Smooth muscle cell (in vitro differentiated cells): ENCODE data around the gene GPD2. TPM values are rescaled to one million over a fixed set of nuclear protein-coding genes. Genes with fewer than 3 reads are reported as not detected.

Source experiments
- DNase-seq: peaks from one replicate; lab custom pipeline; 2025; ENCODE audit not compliant: unreplicated experiment; lab: John Stamatoyannopoulos, UW
- H2AFZ ChIP-seq: fragments of 200-600 bp; sonication (generic); 2 replicates; pipeline ENCODE4 v1.6.0; 2016; ENCODE audit warnings: antibody characterized with exemption, low read depth, mild to moderate bottlenecking
- H3F3A ChIP-seq: fragments of 200-600 bp; sonication (generic); 2 replicates; pipeline ENCODE4 v1.6.0; 2017; ENCODE audit warnings: antibody characterized with exemption, low read depth
- H3K27ac ChIP-seq: fragments of 200-600 bp; sonication (generic); 2 replicates; pipeline ENCODE4 v1.5.1; 2016; ENCODE audit warnings: low read depth, mild to moderate bottlenecking
- H3K27me3 ChIP-seq: fragments of 200-600 bp; sonication (generic); 2 replicates; pipeline ENCODE4 v1.6.1; 2016; ENCODE audit warnings: low read depth, mild to moderate bottlenecking
- H3K36me3 ChIP-seq: fragments of 200-600 bp; sonication (generic); 2 replicates; pipeline ENCODE4 v1.5.1; 2016; ENCODE audit warnings: low read depth
- H3K4me1 ChIP-seq: fragments of 200-600 bp; sonication (generic); 2 replicates; pipeline ENCODE4 v1.5.1; 2016; ENCODE audit warnings: low read depth
- H3K4me2 ChIP-seq: fragments of 200-600 bp; sonication (generic); 2 replicates; pipeline ENCODE4 v1.6.0; 2016; ENCODE audit warnings: mild to moderate bottlenecking
- H3K4me3 ChIP-seq: fragments of 200-600 bp; sonication (generic); 2 replicates; pipeline ENCODE4 v1.5.1; 2016; ENCODE audit warnings: mild to moderate bottlenecking
- H3K79me2 ChIP-seq: fragments of 200-600 bp; sonication (generic); 2 replicates; pipeline ENCODE4 v1.6.0; 2016; ENCODE audit warnings: low read depth, mild to moderate bottlenecking
- H3K9ac ChIP-seq: fragments of 200-600 bp; sonication (generic); 2 replicates; pipeline ENCODE4 v1.6.0; 2016; ENCODE audit warnings: low read depth
- H3K9me3 ChIP-seq: fragments of 200-600 bp; sonication (generic); replicated peaks from 2 replicates; pipeline ENCODE4 v1.5.1; 2016; ENCODE audit warnings: low read depth
- H4K20me1 ChIP-seq: fragments of 200-600 bp; sonication (generic); 2 replicates; pipeline ENCODE4 v1.6.0; 2016; ENCODE audit warnings: low read depth
- CTCF ChIP-seq: fragments of 200-600 bp; sonication (generic); IDR thresholded peaks from 2 replicates; pipeline ENCODE4 v1.5.1; 2017; ENCODE audit warnings: borderline replicate concordance, mild to moderate bottlenecking, antibody characterized with exemption; ENCODE audit not compliant: insufficient read depth, poor library complexity, severe bottlenecking
- WGBS: methylation state at CpG from one replicate; pipeline ENCODE4 v1.1.7; 2016; ENCODE audit warnings: low lambda C conversion rate; 5-methylcytosine and 5-hydroxymethylcytosine counted together
- polyA plus RNA-seq: library from polyadenylated mRNA; unstranded; fragments of >200 nt; fragmentation: Nextera tagmentation; extraction: Ambion mirVana; gene quantifications from 2 replicates; pipeline ENCODE4 v1.2.1, GENCODE V29; 2016
- total RNA-seq: library from RNA; depleted of rRNA; stranded (reverse); fragments of >200 nt; gene quantifications from 2 replicates; pipeline ENCODE4 v1.2.3, GENCODE V29; 2014

GPD2 gene
- total and polyA plus RNA-seq, 2 experiments from 2014 or later: 5.6 to 25.8 TPM

GRCh38 chr2:156399950-156400705 lies 36.1 kb upstream of the GPD2 start:
- no peak for TF ChIP-seq CTCF
- no peaks in the 10 kb centered on the region for H3K79me2 ChIP-seq
- peak; percentile 87 for DNase-seq
- H3F3A ChIP-seq: no peaks in the 10 kb centered on the region
- H3K9me3 ChIP-seq: no peaks in the 10 kb centered on the region
- H4K20me1 ChIP-seq: no peaks in the 10 kb centered on the region
- no peaks in the 10 kb centered on the region for H3K36me3 ChIP-seq
- H3K27ac ChIP-seq: peak overlapping the region; percentile 65
- no peaks in the 10 kb centered on the region for H3K4me1 ChIP-seq
- 2% methylated on average over 36 of the region's 36 CpGs for WGBS
- H3K4me3 ChIP-seq: peak overlapping the region; percentile 88
- peak overlapping the region; percentile 93 for H2AFZ ChIP-seq
- H3K9ac ChIP-seq: peak overlapping the region; percentile 28
- no peaks in the 10 kb centered on the region for H3K27me3 ChIP-seq
- H3K4me2 ChIP-seq: peak overlapping the region; percentile 86

- peak overlapping the region; percentile 86 for H3K4me2 ChIP-seq
- no peaks in the 10 kb centered on the region for H3K4me1 ChIP-seq
- H2AFZ ChIP-seq: peak overlapping the region; percentile 93
- H3K9ac ChIP-seq: peak overlapping the region; percentile 45
- peak; percentile 87 for DNase-seq
- H3K79me2 ChIP-seq: no peaks in the 10 kb centered on the region
- H3K9me3 ChIP-seq: no peaks in the 10 kb centered on the region
- under 1% methylated on average over 19 of the region's 19 CpGs for WGBS
- peak overlapping the region; percentile 88 for H3K4me3 ChIP-seq
- H3K36me3 ChIP-seq: no peaks in the 10 kb centered on the region
- no peaks in the 10 kb centered on the region for H3K27me3 ChIP-seq
- no peaks in the 10 kb centered on the region for H4K20me1 ChIP-seq
- H3F3A ChIP-seq: no peaks in the 10 kb centered on the region
- TF ChIP-seq CTCF: no peak
- peak overlapping the region; percentile 65 for H3K27ac ChIP-seq
Observed at GRCh38 chr2:156400706-156401678, 35.2 kb upstream of the GPD2 start.

DNA sequence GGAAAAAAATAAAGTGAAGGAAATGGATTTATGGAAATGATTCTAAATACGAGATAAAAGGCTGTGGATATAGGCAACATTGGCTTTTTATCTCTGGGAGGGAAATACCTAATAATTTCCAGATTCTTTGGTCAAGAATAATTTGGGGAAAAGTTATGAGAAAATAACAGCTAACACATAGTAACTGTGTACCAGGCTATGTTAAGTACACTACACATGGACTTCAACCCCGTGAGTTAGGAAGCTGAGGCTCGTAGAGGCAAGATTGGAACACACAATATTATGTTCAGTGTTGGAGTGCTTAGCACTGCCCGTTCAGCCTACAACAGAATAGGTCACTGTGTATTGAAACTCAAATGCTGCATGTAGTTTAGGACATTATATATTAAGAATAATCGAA lies 34.3 kb upstream of the GPD2 start:
- Histone ChIP-seq H3K4me2 (peak overlapping the region; percentile 86), H2AFZ (peak overlapping the region; percentile 38), H3K79me2 (no peaks in the 10 kb centered on the region), H3F3A (no peaks in the 10 kb centered on the region), H3K9me3 (no peaks in the 10 kb centered on the region), H3K27me3 (no peaks in the 10 kb centered on the region), H4K20me1 (no peaks in the 10 kb centered on the region), H3K4me1 (no peaks in the 10 kb centered on the region), H3K36me3 (no peaks in the 10 kb centered on the region), H3K27ac (no peak overlapping the region), H3K4me3 (peak overlapping the region; percentile 88), H3K9ac (no peak overlapping the region)
- 82% methylated on average over 5 of the region's 5 CpGs for WGBS
- no peak for DNase-seq
- TF ChIP-seq CTCF: no peak
